ENCODE data around the gene CLDN20. TPM values are rescaled to one million over a fixed set of nuclear protein-coding genes. Genes with fewer than 3 reads are reported as not detected.

The CLDN20 gene
- total RNA-seq, 3 donors from 2014 or later (not counting 1 experiment from before 2014, with no cell fraction given) = not detected

GRCh38 chr6:155316419-155316818, 52.6 kb downstream of the CLDN20 start:
- Histone ChIP-seq H3K4me3 (ENCODE audit: low read length) (no peak overlapping the region), H3K36me3 (ENCODE audit: control insufficient read depth, insufficient read depth, low read length) (no peaks in the 10 kb centered on the region), H3K9me3 (ENCODE audit: control insufficient read depth, insufficient read depth, low read length) (no peaks in the 10 kb centered on the region), H3K27me3 (ENCODE audit: control insufficient read depth, insufficient read depth, low read length) (no peaks in the 10 kb centered on the region), H3K4me1 (ENCODE audit: control insufficient read depth, insufficient read depth, low read length) (peaks cover 3% of the 10 kb centered on the region), H3K27ac (ENCODE audit: low read length) (no peak overlapping the region)
- Mint-ChIP-seq H3K27me3 (ENCODE audit: low read depth in 2 of 2) (peaks cover 5 to 12% of the 10 kb centered on the region in 2 donors), H3K27ac (peak overlapping the region; percentile 49 to 55), H3K9me3 (no peaks in the 10 kb centered on the region), H3K36me3 (no peaks in the 10 kb centered on the region), H3K4me3 (peak overlapping the region; percentile 59), H3K4me1 (peaks cover 19% of the 10 kb centered on the region in 2 donors)
- TF ChIP-seq, protein P1, sequence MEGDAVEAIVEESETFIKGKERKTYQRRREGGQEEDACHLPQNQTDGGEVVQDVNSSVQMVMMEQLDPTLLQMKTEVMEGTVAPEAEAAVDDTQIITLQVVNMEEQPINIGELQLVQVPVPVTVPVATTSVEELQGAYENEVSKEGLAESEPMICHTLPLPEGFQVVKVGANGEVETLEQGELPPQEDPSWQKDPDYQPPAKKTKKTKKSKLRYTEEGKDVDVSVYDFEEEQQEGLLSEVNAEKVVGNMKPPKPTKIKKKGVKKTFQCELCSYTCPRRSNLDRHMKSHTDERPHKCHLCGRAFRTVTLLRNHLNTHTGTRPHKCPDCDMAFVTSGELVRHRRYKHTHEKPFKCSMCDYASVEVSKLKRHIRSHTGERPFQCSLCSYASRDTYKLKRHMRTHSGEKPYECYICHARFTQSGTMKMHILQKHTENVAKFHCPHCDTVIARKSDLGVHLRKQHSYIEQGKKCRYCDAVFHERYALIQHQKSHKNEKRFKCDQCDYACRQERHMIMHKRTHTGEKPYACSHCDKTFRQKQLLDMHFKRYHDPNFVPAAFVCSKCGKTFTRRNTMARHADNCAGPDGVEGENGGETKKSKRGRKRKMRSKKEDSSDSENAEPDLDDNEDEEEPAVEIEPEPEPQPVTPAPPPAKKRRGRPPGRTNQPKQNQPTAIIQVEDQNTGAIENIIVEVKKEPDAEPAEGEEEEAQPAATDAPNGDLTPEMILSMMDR (IDR thresholded peaks at IDR 0.05) = no peak
- no peak for DNase-seq
- WGBS (ENCODE audit: insufficient coverage) = no CpG with 5 or more reads among the region's 1 CpG
- intact Hi-C loops (cut with micrococcal nuclease) = no loop called here
- no peak for ATAC-seq

GRCh38 chr6:155317186-155317585, 53.4 kb downstream of the CLDN20 start:
- H3K9me3 Mint-ChIP-seq = no peaks in the 10 kb centered on the region
- H3K27ac Mint-ChIP-seq = no peak overlapping the region
- no peak overlapping the region for H3K4me3 Mint-ChIP-seq
- H3K27me3 Mint-ChIP-seq (ENCODE audit: low read depth in 2 of 2) = peaks cover 6 to 16% of the 10 kb centered on the region in 2 donors
- no peaks in the 10 kb centered on the region for H3K9me3 ChIP-seq (ENCODE audit: control insufficient read depth, insufficient read depth, low read length)
- no peaks in the 10 kb centered on the region for H3K36me3 ChIP-seq (ENCODE audit: control insufficient read depth, insufficient read depth, low read length)
- H3K36me3 Mint-ChIP-seq = no peaks in the 10 kb centered on the region
- TF ChIP-seq, protein P1 (IDR thresholded peaks at IDR 0.05) = peak; percentile 18
- no peak overlapping the region for H3K4me3 ChIP-seq (ENCODE audit: low read length)
- peaks cover 19% of the 10 kb centered on the region in 2 donors for H3K4me1 Mint-ChIP-seq
- H3K27me3 ChIP-seq (ENCODE audit: control insufficient read depth, insufficient read depth, low read length) = no peaks in the 10 kb centered on the region
- H3K27ac ChIP-seq (ENCODE audit: low read length) = no peak overlapping the region
- no CpG with 5 or more reads among the region's 1 CpG for WGBS (ENCODE audit: insufficient coverage)
- no peak for ATAC-seq
- peaks cover 3% of the 10 kb centered on the region for H3K4me1 ChIP-seq (ENCODE audit: control insufficient read depth, insufficient read depth, low read length)
- peak in 1 of 2 donors; percentile 30 for DNase-seq
- intact Hi-C loops (cut with micrococcal nuclease) = no loop called here

GRCh38 chr6:155319902-155320301, 56.1 kb downstream of the CLDN20 start:
- Histone ChIP-seq H3K4me1 (ENCODE audit: control insufficient read depth, insufficient read depth, low read length) (no peaks in the 10 kb centered on the region), H3K27ac (ENCODE audit: low read length) (no peak overlapping the region), H3K36me3 (ENCODE audit: control insufficient read depth, insufficient read depth, low read length) (no peaks in the 10 kb centered on the region), H3K27me3 (ENCODE audit: control insufficient read depth, insufficient read depth, low read length) (no peaks in the 10 kb centered on the region), H3K9me3 (ENCODE audit: control insufficient read depth, insufficient read depth, low read length) (no peaks in the 10 kb centered on the region), H3K4me3 (ENCODE audit: low read length) (no peak overlapping the region)
- intact Hi-C loops (cut with micrococcal nuclease) = no loop called here
- DNase-seq (no peak), ATAC-seq (no peak)
- no peaks in the 10 kb centered on the region for H3K36me3 Mint-ChIP-seq
- H3K27me3 Mint-ChIP-seq (ENCODE audit: low read depth in 2 of 2) = peaks cover 6 to 16% of the 10 kb centered on the region in 2 donors
- H3K9me3 Mint-ChIP-seq = no peaks in the 10 kb centered on the region
- 47% methylated on average over 4 of the region's 4 CpGs for WGBS (ENCODE audit: insufficient coverage)
- H3K27ac Mint-ChIP-seq = no peak overlapping the region
- H3K4me3 Mint-ChIP-seq = no peak overlapping the region
- TF ChIP-seq, protein P1 (IDR thresholded peaks at IDR 0.05) = no peak
- peaks cover 5 to 6% of the 10 kb centered on the region in 2 donors for H3K4me1 Mint-ChIP-seq

DNA sequence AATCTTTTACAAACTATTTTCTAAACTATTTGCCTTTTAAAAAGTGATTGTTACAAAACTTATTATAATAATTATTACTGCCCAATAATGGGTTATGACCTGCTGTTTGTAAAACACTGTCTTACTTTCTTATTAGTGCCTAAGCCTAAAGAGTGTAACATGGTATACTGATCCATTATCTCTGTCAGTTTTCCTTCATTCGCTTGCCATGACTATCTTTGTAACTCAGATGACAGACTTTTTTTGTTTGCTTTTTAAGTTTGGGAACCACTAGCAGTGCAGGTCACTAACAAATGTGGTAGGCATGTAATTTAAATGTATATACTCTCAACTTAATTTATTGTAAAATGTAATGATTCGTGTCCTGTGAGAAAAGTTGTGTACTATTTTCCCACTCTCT, 60.4 kb downstream of the CLDN20 start:
- Histone ChIP-seq H3K4me1 (ENCODE audit: control insufficient read depth, insufficient read depth, low read length) (no peaks in the 10 kb centered on the region), H3K27me3 (ENCODE audit: control insufficient read depth, insufficient read depth, low read length) (no peaks in the 10 kb centered on the region), H3K9me3 (ENCODE audit: control insufficient read depth, insufficient read depth, low read length) (no peaks in the 10 kb centered on the region), H3K36me3 (ENCODE audit: control insufficient read depth, insufficient read depth, low read length) (no peaks in the 10 kb centered on the region), H3K4me3 (ENCODE audit: low read length) (no peak overlapping the region), H3K27ac (ENCODE audit: low read length) (no peak overlapping the region)
- no peak for DNase-seq
- intact Hi-C loops (cut with micrococcal nuclease) = no loop called here
- no peaks in the 10 kb centered on the region for H3K9me3 Mint-ChIP-seq
- TF ChIP-seq, protein P1 (IDR thresholded peaks at IDR 0.05) = no peak
- H3K4me1 Mint-ChIP-seq = peaks cover 5% of the 10 kb centered on the region in 2 donors
- WGBS (ENCODE audit: insufficient coverage) = 100% methylated on average over 1 of the region's 2 CpGs
- peaks cover 3 to 16% of the 10 kb centered on the region in 2 donors for H3K27me3 Mint-ChIP-seq (ENCODE audit: low read depth in 2 of 2)
- H3K4me3 Mint-ChIP-seq = no peak overlapping the region
- no peaks in the 10 kb centered on the region for H3K36me3 Mint-ChIP-seq
- no peak overlapping the region for H3K27ac Mint-ChIP-seq
- ATAC-seq = no peak

Data from natural killer cell (primary cell).